HG03342 (cell line): Measurements from ENCODE around the gene TBX4.

Source experiments
- ATAC-seq: cut with Tn5 transposase; IDR thresholded peaks from one replicate; pipeline ENCODE4 v1.9.1; 2021; ENCODE audit warnings: mild to moderate bottlenecking, moderate library complexity; ENCODE audit not compliant: unreplicated experiment

The TBX4 gene

DNA sequence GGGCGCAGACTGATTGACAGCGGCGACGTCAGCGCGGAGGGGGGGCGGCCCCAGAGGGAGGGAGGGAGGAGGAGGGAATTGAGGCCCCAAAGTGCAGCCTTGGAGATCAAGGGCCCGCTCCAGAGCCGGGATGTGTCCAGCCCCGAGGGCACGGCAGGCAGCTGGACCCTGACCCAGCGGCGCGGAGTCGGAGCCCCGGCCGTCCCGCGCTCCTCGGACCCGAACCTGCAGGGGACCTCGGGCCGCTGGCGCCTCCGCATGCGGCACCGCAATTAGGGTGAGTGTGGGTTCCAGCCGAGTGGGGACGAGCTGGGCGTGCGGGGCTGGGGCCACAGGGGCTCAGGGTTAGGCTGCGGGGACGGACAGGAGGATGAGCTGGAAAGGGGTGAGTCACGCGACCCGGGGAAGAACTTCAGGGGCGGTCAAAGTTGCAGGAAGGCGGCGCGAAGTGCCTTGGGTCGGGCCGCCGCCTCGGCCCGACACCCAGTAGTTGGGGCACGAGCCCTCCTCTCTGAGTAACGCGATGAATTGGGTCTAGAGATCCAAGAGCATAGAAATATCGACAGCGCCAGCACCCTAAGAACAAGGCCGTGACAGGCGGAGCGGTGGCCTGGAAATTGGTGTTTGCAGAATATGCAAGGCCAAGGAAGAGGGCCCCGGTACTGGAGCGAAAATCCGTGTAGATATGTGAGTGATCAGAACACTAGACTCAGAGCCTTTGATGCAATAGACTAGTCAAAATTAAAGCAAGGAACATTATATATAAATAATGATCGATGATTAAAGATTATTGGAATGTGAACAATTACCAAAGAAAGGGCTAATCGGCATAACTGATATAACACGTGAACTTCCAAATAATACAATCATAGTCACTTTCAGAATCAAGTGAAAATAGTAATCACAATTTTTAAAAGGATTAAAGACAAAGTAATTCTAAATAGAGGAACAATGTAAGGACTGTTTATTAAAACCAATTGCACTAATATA is at the start of gene TBX4:
TSS of gene TBX4 (plus strand) at position 122 of the 990 bp plus-strand sequence. CDS start 4,069 bp downstream, outside the sequence.
- ATAC-seq = no peak

DNA sequence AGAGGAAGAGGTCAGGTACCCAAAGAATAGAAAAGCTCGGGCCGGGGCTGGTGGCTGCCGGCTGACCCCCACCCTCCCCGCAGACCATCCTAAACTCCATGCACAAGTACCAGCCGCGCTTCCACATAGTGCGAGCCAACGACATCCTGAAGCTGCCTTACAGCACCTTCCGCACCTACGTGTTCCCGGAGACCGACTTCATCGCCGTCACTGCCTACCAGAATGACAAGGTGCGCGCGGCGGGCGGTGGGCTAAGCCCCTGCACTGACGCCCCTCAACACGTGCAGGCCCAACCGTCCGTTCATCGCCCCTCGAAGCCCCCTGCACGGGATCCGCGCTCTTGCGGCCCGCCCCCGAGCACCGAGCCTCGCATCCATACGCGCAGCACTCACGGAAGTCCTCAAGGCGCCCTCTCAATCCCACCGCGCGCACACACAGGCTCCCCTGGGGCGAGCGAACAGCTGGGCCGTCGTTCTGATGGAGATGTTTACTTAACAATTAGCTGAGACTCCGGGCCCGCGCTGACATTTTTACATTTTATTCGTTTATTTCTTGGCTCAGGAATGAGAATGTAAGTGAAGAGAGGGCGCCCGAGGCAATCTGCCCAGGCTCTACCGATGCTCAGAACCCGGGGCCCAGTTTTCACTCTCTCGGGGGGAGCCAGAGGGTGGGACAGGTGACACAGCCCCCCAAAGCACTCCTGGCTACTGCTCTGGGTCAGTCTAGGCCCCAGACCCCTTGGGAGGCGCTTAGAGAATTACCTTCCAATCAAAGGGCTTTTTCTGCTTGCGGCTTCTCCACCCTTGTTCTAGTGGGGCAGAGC is 49.0 kb upstream of the TBX4 start:
- ATAC-seq = no peak

- ATAC-seq = no peak
Observed at GRCh38 chr17:61403801-61404662, 48.2 kb upstream of the TBX4 start.

GRCh38 chr17:61404663-61404912 is 47.6 kb upstream of the TBX4 start:
- ATAC-seq = no peak

- no peak for ATAC-seq
Observed at GRCh38 chr17:61404913-61405685, 47.1 kb upstream of the TBX4 start.

DNA sequence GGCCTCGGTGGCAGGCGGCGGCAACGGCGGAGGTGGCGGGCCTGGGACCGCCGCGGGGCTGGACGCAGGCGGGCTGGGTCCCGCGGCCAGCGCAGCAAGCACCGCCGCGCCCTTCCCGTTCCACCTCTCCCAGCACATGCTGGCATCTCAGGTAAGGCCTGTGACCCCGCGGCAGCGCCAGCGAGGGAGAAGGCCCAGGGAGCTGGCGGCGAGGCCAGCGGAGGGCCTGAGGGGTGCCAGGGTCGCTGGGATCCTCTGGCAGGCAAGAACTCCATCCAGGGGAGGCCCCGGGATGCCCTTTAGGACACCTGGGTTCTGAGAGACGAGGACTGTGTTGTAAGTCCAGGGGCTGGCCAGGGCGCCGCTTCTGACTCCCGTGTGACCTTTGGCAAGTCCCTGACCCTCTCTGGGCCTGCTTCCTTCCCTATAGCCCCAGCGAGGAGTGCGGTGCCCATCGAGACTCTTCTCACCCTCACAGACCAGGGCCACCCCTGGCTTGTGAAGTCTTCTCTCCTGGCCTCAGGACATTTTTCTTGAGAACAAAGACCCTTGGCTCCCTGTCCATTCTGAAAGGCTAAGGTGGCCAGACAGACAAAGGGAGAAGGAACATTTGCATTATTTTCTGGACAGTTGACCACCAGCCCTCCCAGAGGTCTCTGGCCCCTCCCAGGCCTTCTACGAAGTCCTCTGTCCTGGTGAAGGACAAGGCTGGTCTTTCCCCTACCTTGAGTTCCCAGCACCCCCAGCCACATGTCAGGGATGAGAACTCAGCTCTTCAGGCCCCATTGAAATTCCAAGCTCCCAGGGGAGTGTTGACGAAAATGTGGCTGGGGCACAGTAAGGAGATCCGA is 46.3 kb upstream of the TBX4 start:
- ATAC-seq = no peak

- ATAC-seq = no peak
Observed at GRCh38 chr17:61406537-61406845, 45.7 kb upstream of the TBX4 start.

GRCh38 chr17:61406971-61407911 is 45.0 kb upstream of the TBX4 start:
- ATAC-seq = no peak

GRCh38 chr17:61408151-61409041 is 43.8 kb upstream of the TBX4 start:
- ATAC-seq = no peak

- ATAC-seq = no peak
Observed at GRCh38 chr17:61409301-61410112, 42.7 kb upstream of the TBX4 start.

DNA sequence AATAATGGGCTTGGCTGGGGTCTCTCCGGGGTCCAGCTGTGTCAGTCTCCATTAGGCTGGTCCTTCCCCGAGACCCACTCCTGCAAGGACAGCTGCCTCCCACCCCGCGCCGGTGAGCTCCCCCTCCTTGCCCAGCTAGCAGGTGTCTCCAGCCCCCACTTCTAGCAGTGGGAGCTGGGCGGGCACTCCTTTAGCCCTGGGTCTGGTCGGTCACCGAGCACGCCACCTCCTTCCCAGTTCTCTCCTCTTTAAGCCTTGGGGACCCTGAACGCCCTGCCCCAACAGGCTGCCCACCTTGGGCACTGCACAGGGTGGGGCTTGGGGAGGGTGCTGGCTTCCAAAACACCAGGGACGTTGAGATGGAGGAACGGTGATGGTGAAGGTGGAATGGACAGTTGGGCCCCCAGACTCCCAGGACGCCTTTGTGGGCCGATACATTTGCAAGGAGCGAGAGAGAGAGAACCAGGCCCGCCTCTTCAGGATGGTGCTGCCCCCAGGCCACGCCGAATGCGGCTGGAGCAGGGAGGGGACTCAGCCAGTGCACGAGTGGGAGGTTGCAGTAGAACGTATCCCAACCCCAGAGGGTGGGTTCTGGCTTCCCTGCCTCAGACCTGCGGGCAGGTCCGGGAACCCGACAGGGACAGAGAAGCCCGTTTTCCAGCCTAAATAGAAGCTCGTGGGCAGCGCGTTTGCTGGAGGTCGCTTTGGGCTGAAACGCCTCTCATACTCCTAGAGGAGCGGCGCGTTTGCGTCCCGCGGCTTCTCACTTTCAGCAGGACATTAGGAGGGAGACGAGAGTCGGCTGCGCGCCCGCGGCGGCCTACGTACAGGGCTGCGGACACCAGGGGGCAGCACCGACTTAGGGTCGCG is 41.8 kb upstream of the TBX4 start:
- ATAC-seq = no peak

GRCh38 chr17:61411011-61411260 is 41.3 kb upstream of the TBX4 start:
- ATAC-seq = no peak

GRCh38 chr17:61411261-61412142 is 40.7 kb upstream of the TBX4 start:
- no peak for ATAC-seq

DNA sequence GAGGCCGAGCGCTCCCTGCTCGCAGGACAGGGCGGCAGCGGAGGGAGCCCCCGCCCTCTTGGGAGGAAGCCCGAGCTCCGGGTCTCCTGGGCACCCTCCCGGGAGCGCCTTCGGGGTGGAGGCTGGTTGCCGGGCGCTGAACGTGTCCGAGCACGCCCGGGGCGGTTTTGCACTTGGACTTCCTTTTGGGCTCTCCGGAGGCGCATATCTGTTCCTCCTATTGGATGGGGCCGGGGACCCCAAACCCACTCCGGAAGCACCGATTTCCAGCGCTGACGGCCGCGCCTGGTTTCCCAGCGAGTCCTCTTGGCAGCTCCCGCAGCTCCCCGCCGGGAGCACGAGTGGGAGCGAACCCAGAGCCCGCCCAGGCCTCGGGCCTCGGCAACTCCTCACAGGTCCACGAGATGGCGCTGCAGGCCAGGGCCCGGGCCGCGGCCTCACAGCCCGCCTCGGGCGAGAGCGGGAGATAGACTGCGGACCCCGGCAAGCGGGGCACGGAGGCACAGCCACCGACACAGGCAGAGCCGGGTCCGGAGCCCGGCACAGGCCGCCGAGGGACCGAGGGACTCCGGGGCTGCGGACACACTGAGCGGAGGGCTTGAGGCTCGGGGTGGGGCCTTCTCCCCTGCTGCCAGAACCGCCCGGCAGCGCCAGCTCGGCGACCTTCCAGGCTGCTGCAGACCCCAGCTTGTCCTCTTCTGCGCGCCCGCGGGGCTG is 39.9 kb upstream of the TBX4 start:
- ATAC-seq = peak; percentile 62
